Osteoblast (primary cell): ENCODE measurements around the gene CYREN. TPM values are rescaled to one million over a fixed set of nuclear protein-coding genes. Genes with fewer than 3 reads are reported as not detected.

Source experiments
- DNase-seq: peaks from one replicate; pipeline ENCODE4 v3.0.0; 2011; ENCODE audit warnings: low spot score, mixed read lengths; ENCODE audit not compliant: insufficient read length; ENCODE audit errors: missing footprints
- H2AFZ ChIP-seq: 2 replicates; pipeline ENCODE4 v1.6.0; 2011; ENCODE audit warnings: mild to moderate bottlenecking, low read length
- H3K27ac ChIP-seq: 2 replicates; pipeline ENCODE4 v1.5.1; 2011; ENCODE audit warnings: mild to moderate bottlenecking, low read depth, low read length, moderate library complexity
- H3K27me3 ChIP-seq: 2 replicates; pipeline ENCODE4 v1.6.0; 2012; ENCODE audit warnings: mild to moderate bottlenecking, control low read depth, inconsistent platforms, low read length, moderate library complexity; ENCODE audit not compliant: insufficient read depth
- H3K36me3 ChIP-seq: 2 replicates; pipeline ENCODE4 v1.5.1; 2011; ENCODE audit warnings: mild to moderate bottlenecking, low read length, control low read depth, moderate library complexity; ENCODE audit not compliant: insufficient read depth
- H3K4me1 ChIP-seq: 2 replicates; pipeline ENCODE4 v1.5.1; 2011; ENCODE audit warnings: mild to moderate bottlenecking, low read length, control low read depth, moderate library complexity; ENCODE audit not compliant: insufficient read depth
- H3K4me2 ChIP-seq: 2 replicates; pipeline ENCODE4 v1.6.0; 2011; ENCODE audit warnings: mild to moderate bottlenecking, low read length; ENCODE audit not compliant: insufficient read depth
- H3K4me3 ChIP-seq: fragments of 200-600 bp; sonication (generic); 3 replicates; pipeline ENCODE4 v1.5.1; 2012; ENCODE audit warnings: mild to moderate bottlenecking, low read length, inconsistent platforms; ENCODE audit not compliant: insufficient read depth
- H3K79me2 ChIP-seq: 2 replicates; pipeline ENCODE4 v1.6.0; 2012; ENCODE audit warnings: mild to moderate bottlenecking, low read length, control low read depth, inconsistent platforms; ENCODE audit not compliant: insufficient read depth
- H3K9me3 ChIP-seq: 2 replicates; pipeline ENCODE4 v1.5.1; 2011; ENCODE audit warnings: low read depth, low read length, control low read depth
- H4K20me1 ChIP-seq: 2 replicates; pipeline ENCODE4 v1.6.0; 2012; ENCODE audit warnings: mild to moderate bottlenecking, low read length, control low read depth; ENCODE audit not compliant: insufficient read depth
- CTCF ChIP-seq: IDR thresholded peaks from 2 replicates; pipeline ENCODE4 v1.5.1; 2011; ENCODE audit warnings: mild to moderate bottlenecking, low read depth, low read length, moderate library complexity; ENCODE audit errors: extremely low read depth
- total RNA-seq: library from RNA; depleted of rRNA; stranded (reverse); fragments of >200 nt; gene quantifications from 2 replicates; pipeline ENCODE4 v1.2.3, GENCODE V29; 2012

The CYREN gene
- total RNA-seq, 1 donor = 35.5 TPM

DNA sequence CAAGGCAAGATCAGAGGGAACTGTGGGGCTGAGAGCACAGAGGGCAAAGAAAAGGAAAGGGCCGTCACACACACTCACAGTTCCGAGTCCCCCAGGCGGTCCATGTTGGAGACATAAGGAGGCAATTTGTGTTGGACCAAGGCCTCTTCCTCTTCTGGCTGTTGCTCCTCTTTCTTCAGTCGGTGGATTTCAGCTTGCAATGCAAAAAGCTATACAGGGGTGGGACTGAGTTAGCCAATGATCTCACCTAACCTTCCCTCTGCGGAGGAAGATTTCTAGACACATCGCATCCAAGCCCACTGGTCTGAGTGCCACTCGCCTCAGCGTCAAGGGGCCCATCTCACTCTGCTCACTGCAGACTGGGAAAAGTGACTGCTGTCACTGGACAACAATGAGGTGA lies 35.3 kb upstream of the CYREN start:
- TF ChIP-seq CTCF = no peak

GRCh38 chr7:135204876-135205275 lies 34.4 kb upstream of the CYREN start:
- Histone ChIP-seq H3K4me1 (peaks cover 15% of the 10 kb centered on the region), H2AFZ (no peak overlapping the region), H3K79me2 (no peaks in the 10 kb centered on the region), H3K9me3 (no peaks in the 10 kb centered on the region), H3K36me3 (peaks cover 12% of the 10 kb centered on the region), H3K4me3 (no peak overlapping the region), H3K27ac (no peak overlapping the region), H3K27me3 (no peaks in the 10 kb centered on the region), H4K20me1 (peaks cover 4% of the 10 kb centered on the region), H3K4me2 (no peak overlapping the region)
- no peak for TF ChIP-seq CTCF
- DNase-seq = no peak

More for the DNA sequence above, 35.3 kb upstream of the CYREN start:
- no peak overlapping the region for H3K4me2 ChIP-seq
- no peak overlapping the region for H3K27ac ChIP-seq
- H2AFZ ChIP-seq = no peak overlapping the region
- H3K4me1 ChIP-seq = peaks cover 20% of the 10 kb centered on the region
- H3K4me3 ChIP-seq = no peak overlapping the region
- no peaks in the 10 kb centered on the region for H3K9me3 ChIP-seq
- no peak for DNase-seq
- peaks cover 12% of the 10 kb centered on the region for H3K36me3 ChIP-seq
- peaks cover 4% of the 10 kb centered on the region for H4K20me1 ChIP-seq
- peaks cover 4% of the 10 kb centered on the region for H3K79me2 ChIP-seq
- H3K27me3 ChIP-seq = no peaks in the 10 kb centered on the region

DNA sequence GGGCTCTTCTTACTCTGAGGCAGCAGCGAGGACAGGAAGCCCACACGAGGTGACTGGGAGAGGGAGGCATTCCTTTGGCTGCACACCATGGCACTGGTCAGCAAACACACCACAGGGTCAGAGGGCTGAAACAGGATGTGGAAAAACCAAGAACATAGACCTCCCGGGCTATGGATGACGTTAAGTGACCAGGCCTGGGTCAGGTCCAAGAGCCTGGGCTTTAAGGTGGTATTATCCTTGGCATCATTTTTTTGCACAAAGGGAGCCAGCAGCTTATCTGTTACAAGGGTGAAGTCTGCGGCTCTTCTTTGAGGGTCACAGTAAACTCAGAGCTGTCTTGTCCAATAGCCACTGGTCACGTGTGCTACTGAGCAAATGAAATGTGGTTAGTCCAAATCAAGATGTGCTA lies 33.8 kb upstream of the CYREN start:
- Histone ChIP-seq H3K36me3 (peaks cover 12% of the 10 kb centered on the region), H3K4me1 (peaks cover 15% of the 10 kb centered on the region), H3K27ac (peak overlapping the region; percentile 55), H2AFZ (peak overlapping the region; percentile 66), H4K20me1 (peaks cover 4% of the 10 kb centered on the region), H3K27me3 (no peaks in the 10 kb centered on the region), H3K79me2 (no peaks in the 10 kb centered on the region), H3K9me3 (no peaks in the 10 kb centered on the region), H3K4me2 (peak overlapping the region; percentile 26), H3K4me3 (no peak overlapping the region)
- no peak for TF ChIP-seq CTCF
- DNase-seq = peak; percentile 76

DNA sequence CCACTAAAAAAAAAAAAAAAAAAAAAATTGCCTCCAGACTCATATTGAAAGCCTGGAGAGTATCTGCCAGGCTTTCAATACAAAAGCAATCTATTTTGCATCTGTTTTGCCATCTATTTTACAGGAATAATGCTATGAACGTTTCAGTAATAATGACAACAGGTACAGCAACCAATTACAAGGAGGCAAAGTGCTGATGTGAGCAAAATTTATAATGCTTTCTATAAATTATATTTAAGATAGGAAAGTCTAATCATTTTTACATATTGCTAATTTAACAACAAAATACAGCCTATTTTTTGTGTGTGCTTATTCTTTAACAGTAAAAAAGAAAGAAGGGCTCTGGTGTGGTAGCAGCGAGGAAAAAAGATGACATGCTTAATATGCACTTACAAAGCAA lies 30.8 kb upstream of the CYREN start:
- Histone ChIP-seq H3K27ac (no peak overlapping the region), H3K36me3 (peaks cover 19% of the 10 kb centered on the region)

More for the DNA sequence above, 30.8 kb upstream of the CYREN start:
- Histone ChIP-seq H2AFZ (no peak overlapping the region), H4K20me1 (no peaks in the 10 kb centered on the region), H3K79me2 (no peaks in the 10 kb centered on the region), H3K27me3 (no peaks in the 10 kb centered on the region), H3K9me3 (no peaks in the 10 kb centered on the region), H3K4me1 (peaks cover 19% of the 10 kb centered on the region), H3K4me2 (no peak overlapping the region), H3K4me3 (no peak overlapping the region)
- TF ChIP-seq CTCF = no peak
- no peak for DNase-seq
